T-helper 2 cell treated with Interferon-gamma antibody and Interleukin-4, amounts not matched to agents 5 μg/mL and 100 μg/mL, for 36 hours (primary cell): ENCODE data around the gene STARD3.

Source experiments
- DNase-seq: peaks from one replicate; pipeline ENCODE4 v3.0.0; 2021; ENCODE audit warnings: low spot score
- H3K27ac Mint-ChIP-seq: one replicate; pipeline ENCODE4 v1.8.0; 2021; ENCODE audit warnings: mild to moderate bottlenecking, mixed read lengths
- H3K27me3 Mint-ChIP-seq: one replicate; pipeline ENCODE4 v1.8.0; 2021; ENCODE audit warnings: low read depth, mixed read lengths
- H3K36me3 Mint-ChIP-seq: one replicate; pipeline ENCODE4 v1.8.0; 2021; ENCODE audit warnings: low read depth, mixed read lengths
- H3K4me1 Mint-ChIP-seq: one replicate; pipeline ENCODE4 v1.8.0; 2021; ENCODE audit warnings: low read depth, mixed read lengths
- H3K4me3 Mint-ChIP-seq: one replicate; pipeline ENCODE4 v1.8.0; 2022; ENCODE audit warnings: mild to moderate bottlenecking, moderate library complexity, mixed read lengths
- H3K9me3 Mint-ChIP-seq: one replicate; pipeline ENCODE4 v1.8.0; 2021; ENCODE audit warnings: mixed read lengths

Gene STARD3

GRCh38 chr17:39661744-39662541, 25.0 kb downstream of the STARD3 start:
- no peak overlapping the region for H3K27ac Mint-ChIP-seq
- DNase-seq: no peak
- H3K9me3 Mint-ChIP-seq: no peaks in the 10 kb centered on the region
- peaks cover 11% of the 10 kb centered on the region for H3K27me3 Mint-ChIP-seq
- H3K36me3 Mint-ChIP-seq: peaks cover 15% of the 10 kb centered on the region
- no peak overlapping the region for H3K4me3 Mint-ChIP-seq
- H3K4me1 Mint-ChIP-seq: no peaks in the 10 kb centered on the region

- H3K36me3 Mint-ChIP-seq: peaks cover 14% of the 10 kb centered on the region
- no peaks in the 10 kb centered on the region for H3K9me3 Mint-ChIP-seq
- no peak overlapping the region for H3K4me3 Mint-ChIP-seq
- H3K27ac Mint-ChIP-seq: no peak overlapping the region
- DNase-seq: no peak
- H3K4me1 Mint-ChIP-seq: no peaks in the 10 kb centered on the region
- H3K27me3 Mint-ChIP-seq: peaks cover 13% of the 10 kb centered on the region
Observed at GRCh38 chr17:39662551-39663339, 25.8 kb downstream of the STARD3 start.

- no peak overlapping the region for H3K27ac Mint-ChIP-seq
Observed at GRCh38 chr17:39663340-39663687, 26.4 kb downstream of the STARD3 start.

GRCh38 chr17:39663688-39664580, 27.0 kb downstream of the STARD3 start:
- Mint-ChIP-seq H3K36me3 (peaks cover 11% of the 10 kb centered on the region), H3K4me1 (peaks cover 4% of the 10 kb centered on the region), H3K9me3 (no peaks in the 10 kb centered on the region), H3K4me3 (no peak overlapping the region), H3K27me3 (peaks cover 21% of the 10 kb centered on the region), H3K27ac (no peak overlapping the region)
- DNase-seq: no peak

More at GRCh38 chr17:39663340-39663687, 26.4 kb downstream of the STARD3 start:
- Mint-ChIP-seq H3K36me3 (peaks cover 11% of the 10 kb centered on the region), H3K4me3 (no peak overlapping the region), H3K4me1 (no peaks in the 10 kb centered on the region), H3K9me3 (no peaks in the 10 kb centered on the region), H3K27me3 (peaks cover 17% of the 10 kb centered on the region)
- DNase-seq: no peak

- Mint-ChIP-seq H3K4me3 (no peak within 1 kb of the TSS), H3K27ac (peak within 1 kb of the TSS; percentile 45), H3K27me3 (peaks cover 26% of the 10 kb centered on the region), H3K4me1 (peaks cover 4% of the 10 kb centered on the region), H3K9me3 (no peaks in the 10 kb centered on the region), H3K36me3 (peaks cover 11% of the 10 kb centered on the region)
- no peak for DNase-seq
Observed at GRCh38 chr17:39664581-39665561, 27.9 kb downstream of the STARD3 start, which contains the start of gene TCAP. Gene TCAP, plus strand, starts transcription at chr17:39665349. Its CDS starts 11 bp downstream, at chr17:39665360.

- Mint-ChIP-seq H3K27ac (no peak overlapping the region), H3K9me3 (no peaks in the 10 kb centered on the region), H3K4me1 (peaks cover 4% of the 10 kb centered on the region), H3K27me3 (peaks cover 31% of the 10 kb centered on the region), H3K4me3 (no peak overlapping the region), H3K36me3 (peaks cover 11% of the 10 kb centered on the region)
- DNase-seq: no peak
Observed at GRCh38 chr17:39665642-39666224, 28.8 kb downstream of the STARD3 start.

GRCh38 chr17:39666231-39666600, 29.3 kb downstream of the STARD3 start:
- Mint-ChIP-seq H3K36me3 (peaks cover 6% of the 10 kb centered on the region), H3K9me3 (no peaks in the 10 kb centered on the region), H3K27me3 (peaks cover 31% of the 10 kb centered on the region), H3K4me3 (no peak overlapping the region), H3K27ac (no peak overlapping the region), H3K4me1 (peaks cover 4% of the 10 kb centered on the region)
- DNase-seq: no peak

- Mint-ChIP-seq H3K9me3 (no peaks in the 10 kb centered on the region), H3K4me3 (peak overlapping the region; percentile 36), H3K27me3 (peaks cover 31% of the 10 kb centered on the region), H3K4me1 (peaks cover 4% of the 10 kb centered on the region), H3K36me3 (peaks cover 2% of the 10 kb centered on the region), H3K27ac (no peak overlapping the region)
- DNase-seq: no peak
Observed at GRCh38 chr17:39666601-39667261, 29.8 kb downstream of the STARD3 start.

GRCh38 chr17:39667262-39667944, 30.5 kb downstream of the STARD3 start:
- Mint-ChIP-seq H3K27me3 (peaks cover 31% of the 10 kb centered on the region), H3K4me1 (peaks cover 7% of the 10 kb centered on the region), H3K9me3 (no peaks in the 10 kb centered on the region), H3K27ac (no peak overlapping the region), H3K36me3 (peaks cover 2% of the 10 kb centered on the region), H3K4me3 (peak overlapping the region; percentile 36)
- no peak for DNase-seq

GRCh38 chr17:39667945-39668924, 31.3 kb downstream of the STARD3 start, which contains the start of gene PNMT:
Gene PNMT, plus strand, starts transcription at chr17:39668453. Its CDS starts 23 bp downstream, at chr17:39668476.
- no peak within 1 kb of the TSS for H3K27ac Mint-ChIP-seq
- no peaks in the 10 kb centered on the region for H3K9me3 Mint-ChIP-seq
- peaks cover 31% of the 10 kb centered on the region for H3K27me3 Mint-ChIP-seq
- peak; percentile 64 for DNase-seq
- peak within 1 kb of the TSS; percentile 72 for H3K4me3 Mint-ChIP-seq
- peaks cover 7% of the 10 kb centered on the region for H3K4me1 Mint-ChIP-seq
- peaks cover 2% of the 10 kb centered on the region for H3K36me3 Mint-ChIP-seq
